ENCODE results near the gene ITPR1. TPM values are rescaled to one million over a fixed set of nuclear protein-coding genes. Genes with fewer than 3 reads are reported as not detected.

Gene ITPR1
- total and polyA plus RNA-seq, 4 donors, result 3.7 to 39.4 (median 8.2) TPM

GRCh38 chr3:4794331-4794730 is 301.2 kb downstream of the ITPR1 start:
- WGBS, result 96% methylated on average over 7 of the region's 7 CpGs
- peaks cover 0 to 6% (median 2%) of the 10 kb centered on the region in 4 donors for H3K36me3 ChIP-seq (ENCODE audit: control insufficient read depth in 4 of 4, insufficient read depth in 3 of 4, low read depth in 1 of 4, low read length in 3 of 4)
- no peaks in the 10 kb centered on the region for H3K27me3 ChIP-seq (ENCODE audit: control insufficient read depth in 4 of 4, insufficient read depth in 4 of 4, low read length in 3 of 4)
- H3K9ac ChIP-seq (ENCODE audit: low read depth in 1 of 2, low read length in 2 of 2), result no peak overlapping the region
- no peaks in the 10 kb centered on the region for H3K9me3 ChIP-seq (ENCODE audit: control insufficient read depth in 4 of 4, low read length in 3 of 4)
- no peak overlapping the region for H3K4me3 ChIP-seq (ENCODE audit: low read depth in 1 of 3, low read length in 3 of 3)
- H3K27ac ChIP-seq (ENCODE audit: low read depth in 1 of 2, low read length in 2 of 2), result no peak overlapping the region
- no peak for TF ChIP-seq JUND (IDR thresholded peaks at IDR 0.05)
- no peak for TF ChIP-seq CTCF (IDR thresholded peaks at IDR 0.05; ENCODE audit: low read depth, low read length, missing input control)
- no peak for TF ChIP-seq SP1 (IDR thresholded peaks at IDR 0.05)
- TF ChIP-seq MAX (IDR thresholded peaks at IDR 0.05), result no peak
- no peak for TF ChIP-seq TAF1 (conservative IDR thresholded peaks at IDR 0.05)
- no peak for TF ChIP-seq GABPA (IDR thresholded peaks at IDR 0.05 in 1 of 2, conservative IDR thresholded peaks at IDR 0.05 in 1 of 2)
- no peak for TF ChIP-seq ZBTB33 (IDR thresholded peaks at IDR 0.05)
- TF ChIP-seq RAD21 (IDR thresholded peaks at IDR 0.05), result no peak
- no peak for TF ChIP-seq EGR1 (IDR thresholded peaks at IDR 0.05; ENCODE audit: low read depth in 2 of 2)
- TF ChIP-seq FOXA1 (IDR thresholded peaks at IDR 0.05), result no peak
- no peak for DNase-seq (ENCODE audit: low spot score)
- H3K4me1 ChIP-seq (ENCODE audit: control insufficient read depth in 4 of 4, insufficient read depth in 4 of 4, low read length in 3 of 4), result no peaks in the 10 kb centered on the region

GRCh38 chr3:4794798-4795197 is 301.6 kb downstream of the ITPR1 start:
- H3K4me1 ChIP-seq (ENCODE audit: control insufficient read depth in 4 of 4, insufficient read depth in 4 of 4, low read length in 3 of 4), result peaks cover 0 to 3% (median 0%) of the 10 kb centered on the region in 4 donors
- 97% methylated on average over 13 of the region's 13 CpGs for WGBS
- no peak overlapping the region for H3K27ac ChIP-seq (ENCODE audit: low read depth in 1 of 2, low read length in 2 of 2)
- no peaks in the 10 kb centered on the region for H3K27me3 ChIP-seq (ENCODE audit: control insufficient read depth in 4 of 4, insufficient read depth in 4 of 4, low read length in 3 of 4)
- H3K9me3 ChIP-seq (ENCODE audit: control insufficient read depth in 4 of 4, low read length in 3 of 4), result no peaks in the 10 kb centered on the region
- H3K9ac ChIP-seq (ENCODE audit: low read depth in 1 of 2, low read length in 2 of 2), result no peak overlapping the region
- peaks cover 0 to 6% (median 2%) of the 10 kb centered on the region in 4 donors for H3K36me3 ChIP-seq (ENCODE audit: control insufficient read depth in 4 of 4, insufficient read depth in 3 of 4, low read depth in 1 of 4, low read length in 3 of 4)
- TF ChIP-seq FOXA1 (IDR thresholded peaks at IDR 0.05), result no peak
- TF ChIP-seq SP1 (IDR thresholded peaks at IDR 0.05), result no peak
- no peak for DNase-seq (ENCODE audit: low spot score)
- H3K4me3 ChIP-seq (ENCODE audit: low read depth in 1 of 3, low read length in 3 of 3), result no peak overlapping the region

DNA sequence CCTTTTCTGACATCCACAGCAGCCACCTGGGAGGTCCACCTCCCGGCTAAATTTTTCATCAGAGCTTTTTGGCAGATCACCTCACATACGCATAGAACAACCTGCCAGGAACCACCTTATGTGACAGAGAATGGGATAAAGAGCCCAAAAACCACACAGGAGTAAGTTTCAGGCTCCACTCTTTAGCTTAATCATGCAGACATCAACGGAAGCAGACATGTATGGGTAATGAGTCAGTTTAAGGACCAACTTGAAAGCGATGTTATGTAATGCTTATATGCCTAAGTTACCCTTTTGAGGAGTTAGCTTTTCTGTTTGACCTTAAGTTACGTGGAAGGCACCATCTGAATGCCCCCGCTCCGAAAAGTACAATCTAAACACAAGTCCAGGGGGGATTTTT is 302.8 kb downstream of the ITPR1 start:
- no peak for TF ChIP-seq MAX (IDR thresholded peaks at IDR 0.05)
- no peak for TF ChIP-seq HNF4G (IDR thresholded peaks at IDR 0.05)
- TF ChIP-seq YY1 (IDR thresholded peaks at IDR 0.05), result no peak
- no peak for TF ChIP-seq ZBTB33 (IDR thresholded peaks at IDR 0.05)
- no peak for TF ChIP-seq GABPA (IDR thresholded peaks at IDR 0.05 in 1 of 2, conservative IDR thresholded peaks at IDR 0.05 in 1 of 2)
- no peak for TF ChIP-seq SP1 (IDR thresholded peaks at IDR 0.05)
- TF ChIP-seq NR2F2 (IDR thresholded peaks at IDR 0.05), result no peak
- TF ChIP-seq TAF1 (conservative IDR thresholded peaks at IDR 0.05), result no peak
- TF ChIP-seq FOXA1 (IDR thresholded peaks at IDR 0.05), result no peak
- Histone ChIP-seq H3K27ac (ENCODE audit: low read depth in 1 of 2, low read length in 2 of 2) (no peak overlapping the region), H3K9me3 (ENCODE audit: control insufficient read depth in 4 of 4, low read length in 3 of 4) (no peaks in the 10 kb centered on the region), H3K27me3 (ENCODE audit: control insufficient read depth in 4 of 4, insufficient read depth in 4 of 4, low read length in 3 of 4) (no peaks in the 10 kb centered on the region), H3K4me3 (ENCODE audit: low read depth in 1 of 3, low read length in 3 of 3) (no peak overlapping the region), H3K36me3 (ENCODE audit: control insufficient read depth in 4 of 4, insufficient read depth in 3 of 4, low read depth in 1 of 4, low read length in 3 of 4) (peaks cover 0 to 2% (median 1%) of the 10 kb centered on the region in 4 donors), H3K4me1 (ENCODE audit: control insufficient read depth in 4 of 4, insufficient read depth in 4 of 4, low read length in 3 of 4) (peaks cover 2 to 12% (median 6%) of the 10 kb centered on the region in 4 donors), H3K9ac (ENCODE audit: low read depth in 1 of 2, low read length in 2 of 2) (no peak overlapping the region)
- 97% methylated on average over 7 of the region's 7 CpGs for WGBS
- DNase-seq (ENCODE audit: low spot score), result no peak
